Measurements from ENCODE around the gene TMTC1. TPM values are rescaled to one million over a fixed set of nuclear protein-coding genes. Genes with fewer than 3 reads are reported as not detected.

Gene TMTC1
- polyA plus RNA-seq, 1 donor (not counting 4 experiments of a cell fraction or from before 2014, with no cell fraction given) = 3.7 TPM

DNA sequence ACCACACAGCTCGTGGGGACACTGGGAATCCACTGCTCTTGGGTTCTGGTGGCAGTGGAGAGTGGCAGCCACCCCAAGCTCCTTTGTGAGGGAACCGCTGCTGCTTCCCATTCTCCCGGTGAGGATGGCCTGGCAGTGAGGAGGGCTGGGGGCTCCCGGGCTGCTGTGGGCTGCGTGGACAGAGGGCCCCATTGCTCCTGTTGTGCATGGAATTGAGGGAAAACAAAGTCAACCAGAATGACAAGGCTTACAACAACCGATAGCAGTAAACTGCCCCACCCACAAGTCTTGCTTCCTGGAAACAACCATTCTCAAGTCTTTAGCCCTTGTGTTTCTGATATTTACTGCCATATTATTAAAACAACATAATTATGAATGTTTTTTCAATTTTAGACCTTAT, 32.1 kb downstream of the TMTC1 start:
- Histone ChIP-seq H3K79me2 (ENCODE audit: control insufficient read depth, insufficient read depth, low read length) (no peaks in the 10 kb centered on the region), H3K27me3 (ENCODE audit: control insufficient read depth, extremely low read depth, insufficient read depth, low read length) (no peaks in the 10 kb centered on the region), H3K36me3 (ENCODE audit: control insufficient read depth in 2 of 2, extremely low read depth in 1 of 2, insufficient read depth in 2 of 2, low read length in 2 of 2) (no peaks in the 10 kb centered on the region), H2AFZ (ENCODE audit: control insufficient read depth, low read length) (no peak overlapping the region), H3K4me3 (ENCODE audit: control insufficient read depth in 2 of 3, extremely low read depth in 1 of 3, insufficient read depth in 2 of 3, low read depth in 1 of 3, low read length in 3 of 3) (no peak overlapping the region), H3K9ac (ENCODE audit: control insufficient read depth, extremely low read depth, insufficient read depth, low read length) (no peak overlapping the region), H3K9me3 (ENCODE audit: control insufficient read depth, low read depth, low read length) (no peaks in the 10 kb centered on the region), H3K4me2 (ENCODE audit: control insufficient read depth, extremely low read depth, insufficient read depth, low read depth, low read length) (no peak overlapping the region), H3K4me1 (ENCODE audit: control insufficient read depth, extremely low read depth, insufficient read depth, low read length) (peaks cover 2% of the 10 kb centered on the region), H3K9me1 (ENCODE audit: control insufficient read depth, extremely low read depth, insufficient read depth, low read length) (no peaks in the 10 kb centered on the region), H4K20me1 (ENCODE audit: control insufficient read depth, extremely low read depth, insufficient read depth, low read length) (no peaks in the 10 kb centered on the region), H3K27ac (ENCODE audit: control insufficient read depth, insufficient read depth, low read length) (no peak overlapping the region)
- TF ChIP-seq, protein P1, sequence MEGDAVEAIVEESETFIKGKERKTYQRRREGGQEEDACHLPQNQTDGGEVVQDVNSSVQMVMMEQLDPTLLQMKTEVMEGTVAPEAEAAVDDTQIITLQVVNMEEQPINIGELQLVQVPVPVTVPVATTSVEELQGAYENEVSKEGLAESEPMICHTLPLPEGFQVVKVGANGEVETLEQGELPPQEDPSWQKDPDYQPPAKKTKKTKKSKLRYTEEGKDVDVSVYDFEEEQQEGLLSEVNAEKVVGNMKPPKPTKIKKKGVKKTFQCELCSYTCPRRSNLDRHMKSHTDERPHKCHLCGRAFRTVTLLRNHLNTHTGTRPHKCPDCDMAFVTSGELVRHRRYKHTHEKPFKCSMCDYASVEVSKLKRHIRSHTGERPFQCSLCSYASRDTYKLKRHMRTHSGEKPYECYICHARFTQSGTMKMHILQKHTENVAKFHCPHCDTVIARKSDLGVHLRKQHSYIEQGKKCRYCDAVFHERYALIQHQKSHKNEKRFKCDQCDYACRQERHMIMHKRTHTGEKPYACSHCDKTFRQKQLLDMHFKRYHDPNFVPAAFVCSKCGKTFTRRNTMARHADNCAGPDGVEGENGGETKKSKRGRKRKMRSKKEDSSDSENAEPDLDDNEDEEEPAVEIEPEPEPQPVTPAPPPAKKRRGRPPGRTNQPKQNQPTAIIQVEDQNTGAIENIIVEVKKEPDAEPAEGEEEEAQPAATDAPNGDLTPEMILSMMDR (optimal IDR thresholded peaks at IDR 0.05 in 1 of 3, IDR thresholded peaks at IDR 0.05 in 1 of 3, conservative IDR thresholded peaks at IDR 0.05 in 1 of 3; ENCODE audit: extremely low read depth in 1 of 3, insufficient read depth in 2 of 3, low read length in 3 of 3) = no peak
- no peak for TF ChIP-seq EZH2 (IDR thresholded peaks at IDR 0.05; ENCODE audit: low read length)
- DNase-seq (ENCODE audit: low read depth, low spot score) (no peak), FAIRE-seq (no peak)
- dilution Hi-C loops (cut with MboI; ENCODE audit: extremely low pct_ligation_motif_present, low sequenced_read_pairs) = no loop called here

DNA sequence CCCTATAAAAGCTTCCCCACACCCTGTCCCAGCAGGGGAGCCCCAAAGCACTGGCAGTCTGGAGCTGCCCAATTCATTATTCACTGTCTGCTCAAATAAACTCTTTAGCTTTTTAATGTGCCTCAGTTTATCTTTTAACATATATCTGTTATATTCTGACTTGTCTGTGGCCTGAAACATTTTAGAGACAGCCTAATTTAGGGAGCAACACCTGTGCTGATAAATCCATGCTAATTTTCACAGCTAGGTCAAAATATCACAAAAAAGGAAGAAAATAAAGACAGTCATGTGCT, 32.9 kb downstream of the TMTC1 start:
- H3K36me3 ChIP-seq (ENCODE audit: control insufficient read depth in 2 of 2, extremely low read depth in 1 of 2, insufficient read depth in 2 of 2, low read length in 2 of 2) = no peaks in the 10 kb centered on the region
- H3K4me2 ChIP-seq (ENCODE audit: control insufficient read depth, extremely low read depth, insufficient read depth, low read depth, low read length) = no peak overlapping the region
- H3K9ac ChIP-seq (ENCODE audit: control insufficient read depth, extremely low read depth, insufficient read depth, low read length) = no peak overlapping the region
- H3K79me2 ChIP-seq (ENCODE audit: control insufficient read depth, insufficient read depth, low read length) = no peaks in the 10 kb centered on the region
- H3K27me3 ChIP-seq (ENCODE audit: control insufficient read depth, extremely low read depth, insufficient read depth, low read length) = no peaks in the 10 kb centered on the region
- TF ChIP-seq EZH2 (IDR thresholded peaks at IDR 0.05; ENCODE audit: low read length) = no peak
- H4K20me1 ChIP-seq (ENCODE audit: control insufficient read depth, extremely low read depth, insufficient read depth, low read length) = no peaks in the 10 kb centered on the region
- no peak overlapping the region for H2AFZ ChIP-seq (ENCODE audit: control insufficient read depth, low read length)
- H3K4me1 ChIP-seq (ENCODE audit: control insufficient read depth, extremely low read depth, insufficient read depth, low read length) = peaks cover 2% of the 10 kb centered on the region
- no peaks in the 10 kb centered on the region for H3K9me3 ChIP-seq (ENCODE audit: control insufficient read depth, low read depth, low read length)
- no peaks in the 10 kb centered on the region for H3K9me1 ChIP-seq (ENCODE audit: control insufficient read depth, extremely low read depth, insufficient read depth, low read length)
- no peak overlapping the region for H3K4me3 ChIP-seq (ENCODE audit: control insufficient read depth in 2 of 3, extremely low read depth in 1 of 3, insufficient read depth in 2 of 3, low read depth in 1 of 3, low read length in 3 of 3)
- dilution Hi-C loops (cut with MboI; ENCODE audit: extremely low pct_ligation_motif_present, low sequenced_read_pairs) = no loop called here
- no peak for FAIRE-seq
- H3K27ac ChIP-seq (ENCODE audit: control insufficient read depth, insufficient read depth, low read length) = no peak overlapping the region
- DNase-seq (ENCODE audit: low read depth, low spot score) = no peak

DNA sequence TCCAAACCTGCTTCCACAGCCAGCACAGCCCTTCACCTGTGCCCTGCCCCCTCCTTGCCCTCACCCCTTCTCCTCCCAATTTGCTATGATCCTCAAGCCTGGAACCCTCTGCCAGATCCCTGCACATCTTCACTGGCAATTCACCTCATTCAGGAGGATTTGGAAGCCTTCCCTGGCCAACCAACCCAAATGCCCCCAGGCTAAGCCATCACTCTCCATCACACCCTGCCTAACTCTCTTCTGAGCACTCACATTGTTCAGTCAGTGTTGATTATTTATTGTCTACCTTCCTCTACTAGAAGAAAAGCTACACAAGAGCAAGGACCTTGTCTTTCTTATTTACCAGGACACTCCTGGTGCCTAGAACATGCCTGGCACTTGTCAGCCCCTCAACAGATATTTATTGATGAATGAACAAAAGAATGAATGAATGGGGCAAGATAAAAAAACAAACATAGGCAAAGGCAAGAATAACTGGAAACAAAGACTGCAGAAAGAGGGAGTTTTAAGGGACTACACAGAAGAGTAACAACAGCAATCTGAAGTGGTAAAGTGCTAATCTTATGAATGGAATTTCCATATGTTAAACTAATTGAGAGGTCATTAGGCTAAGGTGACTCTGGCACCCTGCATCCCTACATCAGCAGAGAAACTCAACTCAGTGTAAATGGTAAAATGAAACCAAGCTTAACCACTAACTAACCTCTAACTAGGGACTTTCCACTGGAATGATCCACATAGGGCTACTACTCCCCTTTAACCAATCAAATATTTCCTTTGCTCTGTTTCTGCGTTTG, 33.4 kb downstream of the TMTC1 start:
- H3K36me3 ChIP-seq (ENCODE audit: control insufficient read depth in 2 of 2, extremely low read depth in 1 of 2, insufficient read depth in 2 of 2, low read length in 2 of 2) = no peaks in the 10 kb centered on the region
- H3K4me3 ChIP-seq (ENCODE audit: control insufficient read depth in 2 of 3, extremely low read depth in 1 of 3, insufficient read depth in 2 of 3, low read depth in 1 of 3, low read length in 3 of 3) = no peak overlapping the region
- H3K4me1 ChIP-seq (ENCODE audit: control insufficient read depth, extremely low read depth, insufficient read depth, low read length) = peaks cover 2% of the 10 kb centered on the region
- no peak overlapping the region for H3K27ac ChIP-seq (ENCODE audit: control insufficient read depth, insufficient read depth, low read length)
- no peak for TF ChIP-seq EZH2 (IDR thresholded peaks at IDR 0.05; ENCODE audit: low read length)
- TF ChIP-seq, protein P1 (optimal IDR thresholded peaks at IDR 0.05 in 1 of 3, IDR thresholded peaks at IDR 0.05 in 1 of 3, conservative IDR thresholded peaks at IDR 0.05 in 1 of 3; ENCODE audit: extremely low read depth in 1 of 3, insufficient read depth in 2 of 3, low read length in 3 of 3) = no peak
- no peaks in the 10 kb centered on the region for H3K79me2 ChIP-seq (ENCODE audit: control insufficient read depth, insufficient read depth, low read length)
- H3K9me3 ChIP-seq (ENCODE audit: control insufficient read depth, low read depth, low read length) = no peaks in the 10 kb centered on the region
- FAIRE-seq (no peak), DNase-seq (ENCODE audit: low read depth, low spot score) (no peak)
- H3K4me2 ChIP-seq (ENCODE audit: control insufficient read depth, extremely low read depth, insufficient read depth, low read depth, low read length) = no peak overlapping the region
- no peaks in the 10 kb centered on the region for H3K9me1 ChIP-seq (ENCODE audit: control insufficient read depth, extremely low read depth, insufficient read depth, low read length)
- H3K27me3 ChIP-seq (ENCODE audit: control insufficient read depth, extremely low read depth, insufficient read depth, low read length) = no peaks in the 10 kb centered on the region
- no peaks in the 10 kb centered on the region for H4K20me1 ChIP-seq (ENCODE audit: control insufficient read depth, extremely low read depth, insufficient read depth, low read length)
- H2AFZ ChIP-seq (ENCODE audit: control insufficient read depth, low read length) = no peak overlapping the region
- H3K9ac ChIP-seq (ENCODE audit: control insufficient read depth, extremely low read depth, insufficient read depth, low read length) = no peak overlapping the region
- dilution Hi-C loops (cut with MboI; ENCODE audit: extremely low pct_ligation_motif_present, low sequenced_read_pairs) = no loop called here
